Stimulated activated naive CD4-positive, alpha-beta T cell treated with Interleukin-2 at 50 U/mL for 16 hours (primary cell): Measurements from ENCODE around the gene ISLR.

Experiments used
- DNase-seq: peaks from one replicate; lab custom pipeline; 2025; lab: John Stamatoyannopoulos, UW

The ISLR gene

GRCh38 chr15:74173380-74174218 lies at the start of gene ISLR:
TSS of gene ISLR (plus strand) at chr15:74173710. CDS start at chr15:74174859, 1,149 bp downstream.
- no peak for DNase-seq

- no peak for DNase-seq
Measured at GRCh38 chr15:74124196-74124595, 49.3 kb upstream of the ISLR start.

GRCh38 chr15:74124759-74125158 lies 48.8 kb upstream of the ISLR start:
- no peak for DNase-seq

DNA sequence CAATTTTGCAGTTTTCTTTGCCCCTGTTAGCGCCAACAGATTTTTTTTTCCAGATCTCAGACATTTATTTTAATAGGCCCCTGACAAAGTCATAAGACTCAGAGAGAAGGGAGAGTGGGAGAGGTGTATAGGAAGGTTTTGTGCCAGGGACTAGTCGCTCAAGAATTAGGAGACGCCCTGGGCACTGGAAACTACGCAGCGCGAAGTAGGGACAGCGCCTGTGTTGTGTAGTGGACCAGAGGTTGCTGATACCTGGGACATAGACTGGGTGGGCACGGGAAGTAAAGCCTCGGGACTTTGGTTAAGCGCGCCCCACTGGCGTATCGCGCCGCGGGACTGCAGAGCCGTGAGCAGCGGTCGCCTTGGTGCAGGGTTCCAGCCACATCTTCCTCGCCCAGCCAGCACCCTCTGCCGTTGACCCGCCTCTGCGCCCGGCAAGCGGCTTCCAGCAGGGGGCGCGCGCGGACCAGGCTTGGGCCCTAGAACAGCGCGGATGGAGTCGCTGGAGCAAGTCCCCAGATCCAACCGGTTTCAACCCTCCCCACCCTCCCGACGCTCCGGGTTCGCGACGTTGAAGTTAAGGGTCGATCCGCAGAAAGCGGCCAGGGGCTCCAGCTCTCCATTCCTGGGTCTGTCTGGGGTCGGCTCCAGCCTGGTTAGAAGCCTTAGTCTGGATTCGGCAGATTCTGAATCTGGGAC lies 46.1 kb upstream of the ISLR start:
- DNase-seq, result peak; percentile 73

DNA sequence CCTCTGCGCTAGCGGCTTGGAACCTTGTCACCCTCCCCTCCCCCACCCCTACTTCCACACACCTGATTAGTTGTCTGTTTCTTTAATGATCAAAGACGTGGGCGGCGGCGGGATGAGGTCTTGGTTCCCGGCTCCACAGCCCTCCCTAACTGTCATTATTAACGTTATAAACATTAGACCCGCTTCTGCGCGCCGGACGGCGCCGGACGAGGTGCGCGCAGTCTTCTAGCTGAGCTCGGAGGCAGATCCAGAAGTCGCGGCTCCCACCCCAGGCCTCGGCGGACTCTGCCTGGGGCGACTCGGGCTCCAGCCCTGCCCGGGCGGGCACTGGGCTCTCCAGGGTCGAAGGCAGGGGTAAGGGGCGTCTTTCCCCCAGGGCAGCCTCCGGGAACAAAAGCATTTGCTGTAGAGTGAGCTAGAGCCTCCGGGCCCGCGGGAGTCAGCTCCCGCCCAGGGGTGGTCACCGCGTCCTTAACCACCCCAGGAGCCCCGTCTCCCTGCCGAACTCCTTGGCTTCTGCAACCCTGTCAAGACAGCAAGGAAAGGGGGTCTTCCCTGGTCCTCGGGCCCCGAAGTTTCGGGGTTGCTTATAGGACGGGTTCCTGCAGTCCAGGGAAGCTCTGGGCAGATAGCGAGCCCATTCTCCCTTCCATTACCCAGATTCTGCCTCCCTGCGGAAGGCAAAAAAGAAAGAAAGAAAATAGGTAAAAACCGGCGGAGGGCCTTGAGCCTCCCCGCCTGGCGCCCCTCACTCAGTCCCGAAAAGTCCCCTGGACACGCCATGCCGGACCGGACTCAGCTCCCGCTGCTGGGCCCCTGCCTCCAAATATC lies 45.3 kb upstream of the ISLR start:
- DNase-seq, result no peak

DNA sequence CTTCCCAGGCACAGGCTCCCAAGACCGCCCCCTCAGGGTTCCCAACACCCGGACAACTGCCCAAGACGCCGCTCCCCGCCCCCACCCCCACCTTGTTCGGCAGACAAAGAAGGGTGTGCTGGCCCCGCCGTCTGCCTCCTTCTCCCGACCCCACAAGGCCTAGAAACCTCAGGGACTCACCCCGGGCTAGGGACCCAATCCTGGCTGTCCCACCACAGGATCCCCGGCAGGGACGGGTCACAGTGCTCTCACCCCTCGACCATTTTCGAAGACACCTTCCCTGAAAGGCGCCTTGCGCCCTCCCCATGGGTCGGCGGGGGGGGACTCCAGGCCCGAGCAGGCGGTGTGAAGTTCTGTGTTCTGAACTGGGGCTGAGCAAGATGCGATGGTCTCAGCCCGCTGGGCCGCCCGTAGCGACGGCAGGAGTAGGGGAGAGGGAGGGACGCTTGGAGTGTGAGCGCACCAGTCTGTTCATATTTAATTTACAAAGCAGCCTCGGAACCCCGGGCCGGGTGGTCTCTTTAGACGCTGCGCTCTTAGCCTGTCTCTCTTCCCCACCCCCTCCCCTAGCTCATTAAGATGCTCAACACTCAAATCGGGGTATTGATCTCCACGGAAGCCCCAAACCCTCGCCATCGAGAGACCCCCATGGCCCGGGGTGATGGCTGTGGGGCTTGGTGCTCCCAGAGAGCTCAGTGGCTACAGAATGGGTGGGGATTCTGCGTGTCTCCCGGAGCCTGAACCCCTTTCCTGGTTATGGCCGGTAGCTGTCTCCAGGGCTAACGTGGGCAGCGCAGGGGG lies 44.5 kb upstream of the ISLR start:
- no peak for DNase-seq

- no peak for DNase-seq
Measured at GRCh38 chr15:74129586-74130154, 43.8 kb upstream of the ISLR start.

DNA sequence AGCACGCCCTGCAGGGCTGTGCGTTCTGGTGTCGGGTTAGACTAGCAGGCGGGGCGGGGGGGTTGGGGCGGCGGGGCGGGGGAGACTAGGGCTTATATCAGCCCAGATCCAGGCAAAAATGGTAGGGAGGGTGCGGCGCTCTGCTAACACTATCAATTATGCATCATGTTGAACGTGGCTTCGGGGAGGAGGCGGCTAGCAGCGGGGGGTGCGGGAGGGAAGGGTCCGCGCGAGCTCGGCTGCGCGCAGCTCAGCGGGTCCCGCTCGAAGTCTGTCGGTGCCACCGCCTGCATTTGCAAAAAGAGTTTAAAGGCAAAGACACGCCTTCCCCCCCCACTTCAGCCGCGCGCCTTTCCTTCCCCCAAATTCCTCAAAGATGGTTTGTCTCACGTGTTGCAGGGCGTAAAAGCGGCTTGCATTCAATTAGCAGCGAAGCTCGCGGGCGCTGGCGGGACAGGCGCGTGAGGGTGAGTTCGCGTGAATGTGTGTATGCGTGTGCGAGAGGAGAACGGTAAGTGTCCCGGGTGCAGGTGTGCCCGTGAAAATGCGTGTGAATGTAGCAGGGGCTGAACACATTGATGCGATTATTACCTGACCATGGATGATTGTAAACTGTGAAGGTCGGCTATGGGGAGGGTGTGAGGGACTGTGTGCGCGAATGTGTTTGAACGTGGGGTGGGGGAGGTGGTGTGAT lies 43.2 kb upstream of the ISLR start, which contains the start of gene ISLR2:
TSS of gene ISLR2 (plus strand) at position 432 of the 694 bp plus-strand sequence. CDS start 2,169 bp downstream, outside the sequence.
- no peak for DNase-seq

- DNase-seq, result no peak
Measured at GRCh38 chr15:74130849-74131627, 42.5 kb upstream of the ISLR start.

DNA sequence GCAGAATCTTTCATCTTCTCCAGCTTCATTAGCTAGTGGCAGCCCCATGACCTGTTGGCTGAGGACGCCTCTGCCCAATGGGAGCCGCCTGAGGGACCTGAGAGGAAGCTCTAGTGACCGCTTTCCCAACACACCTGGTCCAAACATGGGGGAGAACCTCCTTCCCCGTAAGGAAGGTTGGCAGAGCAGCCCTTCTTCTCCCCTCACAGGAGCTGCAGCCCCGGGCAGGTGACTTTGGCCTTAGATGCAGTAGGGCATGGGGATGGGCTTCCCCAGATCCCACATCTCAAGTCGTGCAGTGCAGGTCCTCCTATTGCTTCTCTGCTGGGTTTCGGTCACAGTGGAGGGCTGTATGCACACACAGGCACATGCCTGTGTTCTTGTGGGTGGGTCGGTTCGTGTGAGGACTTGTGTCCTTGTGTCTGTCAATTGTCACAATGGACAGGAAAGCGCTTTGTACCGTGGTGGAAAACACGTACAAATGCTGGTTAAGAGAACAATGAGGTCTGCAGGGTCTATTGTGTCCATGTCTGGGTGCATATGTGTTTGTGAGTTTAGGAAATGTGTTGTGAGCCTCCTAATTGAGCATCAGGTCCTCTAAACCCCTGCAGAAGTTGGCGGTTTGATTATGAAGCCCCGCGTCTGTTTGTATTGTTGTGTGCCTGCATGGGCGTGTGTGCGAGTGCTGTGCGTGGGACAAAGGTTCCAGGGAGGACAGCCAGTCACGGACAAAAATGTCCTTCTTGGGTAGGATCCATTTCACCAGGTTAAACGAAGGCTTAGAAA lies 41.7 kb upstream of the ISLR start:
- DNase-seq, result no peak

DNA sequence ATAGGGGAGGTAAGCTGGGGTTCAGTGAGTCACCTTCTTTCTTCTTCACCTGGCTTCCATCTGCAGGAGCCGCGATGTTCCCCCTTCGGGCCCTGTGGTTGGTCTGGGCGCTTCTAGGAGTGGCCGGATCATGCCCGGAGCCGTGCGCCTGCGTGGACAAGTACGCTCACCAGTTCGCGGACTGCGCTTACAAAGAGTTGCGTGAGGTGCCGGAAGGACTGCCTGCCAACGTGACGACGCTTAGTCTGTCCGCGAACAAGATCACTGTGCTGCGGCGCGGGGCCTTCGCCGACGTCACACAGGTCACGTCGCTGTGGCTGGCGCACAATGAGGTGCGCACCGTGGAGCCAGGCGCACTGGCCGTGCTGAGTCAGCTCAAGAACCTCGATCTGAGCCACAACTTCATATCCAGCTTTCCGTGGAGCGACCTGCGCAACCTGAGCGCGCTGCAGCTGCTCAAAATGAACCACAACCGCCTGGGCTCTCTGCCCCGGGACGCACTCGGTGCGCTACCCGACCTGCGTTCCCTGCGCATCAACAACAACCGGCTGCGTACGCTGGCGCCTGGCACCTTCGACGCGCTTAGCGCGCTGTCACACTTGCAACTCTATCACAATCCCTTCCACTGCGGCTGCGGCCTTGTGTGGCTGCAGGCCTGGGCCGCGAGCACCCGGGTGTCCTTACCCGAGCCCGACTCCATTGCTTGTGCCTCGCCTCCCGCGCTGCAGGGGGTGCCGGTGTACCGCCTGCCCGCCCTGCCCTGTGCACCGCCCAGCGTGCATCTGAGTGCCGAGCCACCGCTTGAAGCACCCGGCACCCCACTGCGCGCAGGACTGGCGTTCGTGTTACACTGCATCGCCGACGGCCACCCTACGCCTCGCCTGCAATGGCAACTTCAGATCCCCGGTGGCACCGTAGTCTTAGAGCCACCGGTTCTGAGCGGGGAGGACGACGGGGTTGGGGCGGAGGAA lies 40.5 kb upstream of the ISLR start:
- no peak for DNase-seq

DNA sequence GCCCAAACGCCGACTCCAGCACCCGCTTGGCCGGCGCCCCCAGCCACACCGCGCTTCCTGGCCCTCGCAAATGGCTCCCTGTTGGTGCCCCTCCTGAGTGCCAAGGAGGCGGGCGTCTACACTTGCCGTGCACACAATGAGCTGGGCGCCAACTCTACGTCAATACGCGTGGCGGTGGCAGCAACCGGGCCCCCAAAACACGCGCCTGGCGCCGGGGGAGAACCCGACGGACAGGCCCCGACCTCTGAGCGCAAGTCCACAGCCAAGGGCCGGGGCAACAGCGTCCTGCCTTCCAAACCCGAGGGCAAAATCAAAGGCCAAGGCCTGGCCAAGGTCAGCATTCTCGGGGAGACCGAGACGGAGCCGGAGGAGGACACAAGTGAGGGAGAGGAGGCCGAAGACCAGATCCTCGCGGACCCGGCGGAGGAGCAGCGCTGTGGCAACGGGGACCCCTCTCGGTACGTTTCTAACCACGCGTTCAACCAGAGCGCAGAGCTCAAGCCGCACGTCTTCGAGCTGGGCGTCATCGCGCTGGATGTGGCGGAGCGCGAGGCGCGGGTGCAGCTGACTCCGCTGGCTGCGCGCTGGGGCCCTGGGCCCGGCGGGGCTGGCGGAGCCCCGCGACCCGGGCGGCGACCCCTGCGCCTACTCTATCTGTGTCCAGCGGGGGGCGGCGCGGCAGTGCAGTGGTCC lies 39.7 kb upstream of the ISLR start:
- DNase-seq, result no peak

- DNase-seq, result no peak
Measured at GRCh38 chr15:74134387-74135027, 39.0 kb upstream of the ISLR start.

GRCh38 chr15:74135041-74135565 lies 38.4 kb upstream of the ISLR start:
- no peak for DNase-seq

GRCh38 chr15:74136540-74136813 lies 37.0 kb upstream of the ISLR start:
- no peak for DNase-seq

DNA sequence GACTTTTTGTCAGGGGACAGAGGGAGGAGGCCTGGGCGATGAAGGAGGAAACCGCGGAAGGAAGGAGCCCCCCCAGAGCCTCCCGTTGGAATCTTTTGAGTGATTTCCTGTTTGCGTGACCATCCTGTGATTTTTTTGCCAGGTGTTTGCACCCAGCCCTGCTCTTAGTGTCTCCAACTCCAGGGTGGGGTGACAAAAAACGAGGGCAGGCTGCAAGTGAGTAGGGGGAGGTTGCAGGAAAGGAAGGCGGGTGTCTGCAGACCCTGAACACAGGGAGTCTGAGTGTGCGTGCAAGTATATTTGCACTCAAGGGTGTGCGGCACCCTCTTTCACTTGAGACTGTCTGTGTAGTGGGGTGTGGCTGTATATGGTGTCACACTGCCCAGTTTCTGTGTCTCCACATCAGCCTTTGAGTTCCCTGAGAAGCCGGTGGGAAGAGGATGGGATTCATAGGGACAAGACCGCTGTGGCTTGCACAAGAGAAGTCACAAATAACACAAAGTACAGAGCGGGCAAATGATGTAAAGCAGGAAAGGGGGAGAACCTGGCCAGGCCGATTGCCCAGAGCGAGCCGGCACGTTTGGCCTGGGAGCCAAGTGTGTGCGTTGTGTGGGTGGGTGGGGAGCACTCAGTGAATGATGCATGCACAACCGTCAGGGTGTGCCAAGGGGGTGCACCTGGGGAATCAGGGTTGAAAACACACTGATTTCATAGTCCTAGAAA lies 36.5 kb upstream of the ISLR start:
- DNase-seq, result no peak
